ENCODE results near the gene COL25A1. TPM values are rescaled to one million over a fixed set of nuclear protein-coding genes. Genes with fewer than 3 reads are reported as not detected.
A peak's percentile ranks its signal among the peaks of the same experiment; 100 is the strongest.

The COL25A1 gene
- total RNA-seq, 1 donor: 0.27 TPM

- no peak overlapping the region for H3K4me3 ChIP-seq (ENCODE audit: low read depth, low read length)
- DNase-seq (ENCODE audit: low read depth): no peak
- TF ChIP-seq CTCF (IDR thresholded peaks at IDR 0.05; ENCODE audit: insufficient read depth, low read length): no peak
Measured at GRCh38 chr4:109231331-109231730, 71.1 kb downstream of the COL25A1 start.

GRCh38 chr4:109229028-109229427, 73.4 kb downstream of the COL25A1 start:
- H3K4me3 ChIP-seq (ENCODE audit: low read depth, low read length): no peak overlapping the region
- DNase-seq (ENCODE audit: low read depth): no peak
- no peak for TF ChIP-seq CTCF (IDR thresholded peaks at IDR 0.05; ENCODE audit: insufficient read depth, low read length)

GRCh38 chr4:109218288-109218687, 84.2 kb downstream of the COL25A1 start:
- no peak for DNase-seq (ENCODE audit: low read depth)
- no peak overlapping the region for H3K4me3 ChIP-seq (ENCODE audit: low read depth, low read length)
- no peak for TF ChIP-seq CTCF (IDR thresholded peaks at IDR 0.05; ENCODE audit: insufficient read depth, low read length)

- no peak for TF ChIP-seq CTCF (IDR thresholded peaks at IDR 0.05; ENCODE audit: insufficient read depth, low read length)
- no peak for DNase-seq (ENCODE audit: low read depth)
- H3K4me3 ChIP-seq (ENCODE audit: low read depth, low read length): no peak overlapping the region
Measured at GRCh38 chr4:109216085-109216696, 86.3 kb downstream of the COL25A1 start.

GRCh38 chr4:109215506-109215905, 87.0 kb downstream of the COL25A1 start:
- DNase-seq (ENCODE audit: low read depth): no peak
- no peak for TF ChIP-seq CTCF (IDR thresholded peaks at IDR 0.05; ENCODE audit: insufficient read depth, low read length)
- H3K4me3 ChIP-seq (ENCODE audit: low read depth, low read length): no peak overlapping the region

GRCh38 chr4:109214622-109215301, 87.7 kb downstream of the COL25A1 start:
- H3K4me3 ChIP-seq (ENCODE audit: low read depth, low read length): no peak overlapping the region
- TF ChIP-seq CTCF (IDR thresholded peaks at IDR 0.05; ENCODE audit: insufficient read depth, low read length): no peak
- DNase-seq (ENCODE audit: low read depth): peak; percentile 11
